ENCODE measurements around the gene DENND5A. TPM values are rescaled to one million over a fixed set of nuclear protein-coding genes. Genes with fewer than 3 reads are reported as not detected.
A peak's percentile ranks its signal among the peaks of the same experiment; 100 is the strongest.

The DENND5A gene
- total and polyA plus RNA-seq, 4 donors: 7.9 to 45.8 (median 18.2) TPM

DNA sequence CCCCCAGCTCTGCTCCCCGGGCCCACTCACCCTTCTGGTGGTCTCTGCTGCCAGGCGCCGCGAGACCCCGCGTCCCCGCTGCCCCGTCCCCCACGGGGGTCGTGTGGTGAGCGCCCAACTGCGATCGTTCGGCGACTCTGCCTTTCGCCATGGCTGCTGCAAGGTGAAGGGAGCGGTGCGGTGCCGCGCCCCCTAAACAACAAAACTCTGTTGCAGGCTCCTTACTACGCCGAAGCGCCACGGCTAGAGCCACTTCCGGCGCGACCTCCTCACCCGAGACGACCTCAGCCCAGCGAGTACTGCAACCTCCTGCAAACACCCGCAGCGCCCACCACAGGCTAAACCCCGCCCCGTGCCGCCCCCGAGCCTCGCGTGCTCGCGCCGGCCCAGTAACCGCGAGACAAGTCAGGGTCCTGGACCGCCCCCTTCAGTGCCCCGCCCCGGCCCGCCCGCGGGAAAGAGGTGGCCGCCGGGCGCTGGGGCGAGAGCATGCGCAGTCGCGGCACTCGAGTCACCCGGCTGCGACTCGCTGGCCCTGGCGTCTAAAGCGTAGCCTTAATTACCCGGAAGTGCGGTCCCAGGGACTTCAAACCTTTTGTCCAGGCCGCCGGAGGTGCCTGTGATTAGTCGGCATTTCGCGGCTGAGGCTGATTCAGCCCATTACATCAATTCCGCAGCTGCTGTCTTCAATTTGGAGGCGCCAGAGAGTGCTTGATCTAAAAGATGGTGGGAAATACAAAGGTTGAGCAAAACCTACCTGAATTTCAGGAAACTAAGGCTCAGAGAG, 49.3 kb upstream of the DENND5A start, which contains the start of gene TMEM41B:
Gene TMEM41B, minus strand, starts transcription at position 303 of the 787 bp plus-strand sequence. Its CDS starts 152 bp downstream, at position 151.
- Histone ChIP-seq H3K27ac (ENCODE audit: low read depth in 1 of 2, low read length in 2 of 2) (peak within 1 kb of the TSS; percentile 92 to 93), H3K36me3 (ENCODE audit: control insufficient read depth in 4 of 4, insufficient read depth in 3 of 4, low read depth in 1 of 4, low read length in 3 of 4) (no peaks in the 10 kb centered on the region), H3K27me3 (ENCODE audit: control insufficient read depth in 4 of 4, insufficient read depth in 4 of 4, low read length in 3 of 4) (no peaks in the 10 kb centered on the region), H3K9me3 (ENCODE audit: control insufficient read depth in 4 of 4, low read length in 3 of 4) (no peaks in the 10 kb centered on the region), H3K4me3 (ENCODE audit: low read depth in 1 of 3, low read length in 3 of 3) (peak within 1 kb of the TSS; percentile 59 to 89 (median 88)), H3K4me1 (ENCODE audit: control insufficient read depth in 4 of 4, insufficient read depth in 4 of 4, low read length in 3 of 4) (peaks cover 2 to 21% (median 9%) of the 10 kb centered on the region in 4 donors), H3K9ac (ENCODE audit: low read depth in 1 of 2, low read length in 2 of 2) (peak within 1 kb of the TSS; percentile 83 to 92)
- DNase-seq (ENCODE audit: low spot score): peak; percentile 99
- TF ChIP-seq JUND (IDR thresholded peaks at IDR 0.05): peak in 1 of 2 donors; percentile 63
- TF ChIP-seq RXRA (IDR thresholded peaks at IDR 0.05): peak; percentile 60 to 76
- peak; percentile 25 to 63 for TF ChIP-seq EGR1 (IDR thresholded peaks at IDR 0.05; ENCODE audit: low read depth in 2 of 2)
- TF ChIP-seq, protein P1, sequence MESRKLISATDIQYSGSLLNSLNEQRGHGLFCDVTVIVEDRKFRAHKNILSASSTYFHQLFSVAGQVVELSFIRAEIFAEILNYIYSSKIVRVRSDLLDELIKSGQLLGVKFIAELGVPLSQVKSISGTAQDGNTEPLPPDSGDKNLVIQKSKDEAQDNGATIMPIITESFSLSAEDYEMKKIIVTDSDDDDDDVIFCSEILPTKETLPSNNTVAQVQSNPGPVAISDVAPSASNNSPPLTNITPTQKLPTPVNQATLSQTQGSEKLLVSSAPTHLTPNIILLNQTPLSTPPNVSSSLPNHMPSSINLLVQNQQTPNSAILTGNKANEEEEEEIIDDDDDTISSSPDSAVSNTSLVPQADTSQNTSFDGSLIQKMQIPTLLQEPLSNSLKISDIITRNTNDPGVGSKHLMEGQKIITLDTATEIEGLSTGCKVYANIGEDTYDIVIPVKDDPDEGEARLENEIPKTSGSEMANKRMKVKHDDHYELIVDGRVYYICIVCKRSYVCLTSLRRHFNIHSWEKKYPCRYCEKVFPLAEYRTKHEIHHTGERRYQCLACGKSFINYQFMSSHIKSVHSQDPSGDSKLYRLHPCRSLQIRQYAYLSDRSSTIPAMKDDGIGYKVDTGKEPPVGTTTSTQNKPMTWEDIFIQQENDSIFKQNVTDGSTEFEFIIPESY (IDR thresholded peaks at IDR 0.05): peak; percentile 96
- TF ChIP-seq RAD21 (IDR thresholded peaks at IDR 0.05): peak in 1 of 2 donors; percentile 44
- TF ChIP-seq FOXA2 (IDR thresholded peaks at IDR 0.05): peak; percentile 24
- TF ChIP-seq TAF1 (conservative IDR thresholded peaks at IDR 0.05): peak; percentile 86
- TF ChIP-seq FOXA1 (IDR thresholded peaks at IDR 0.05): no peak
- TF ChIP-seq, protein P2, sequence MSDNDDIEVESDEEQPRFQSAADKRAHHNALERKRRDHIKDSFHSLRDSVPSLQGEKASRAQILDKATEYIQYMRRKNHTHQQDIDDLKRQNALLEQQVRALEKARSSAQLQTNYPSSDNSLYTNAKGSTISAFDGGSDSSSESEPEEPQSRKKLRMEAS (IDR thresholded peaks at IDR 0.05): peak; percentile 61
- peak; percentile 78 for TF ChIP-seq NR2F2 (IDR thresholded peaks at IDR 0.05)
- TF ChIP-seq, protein P3, sequence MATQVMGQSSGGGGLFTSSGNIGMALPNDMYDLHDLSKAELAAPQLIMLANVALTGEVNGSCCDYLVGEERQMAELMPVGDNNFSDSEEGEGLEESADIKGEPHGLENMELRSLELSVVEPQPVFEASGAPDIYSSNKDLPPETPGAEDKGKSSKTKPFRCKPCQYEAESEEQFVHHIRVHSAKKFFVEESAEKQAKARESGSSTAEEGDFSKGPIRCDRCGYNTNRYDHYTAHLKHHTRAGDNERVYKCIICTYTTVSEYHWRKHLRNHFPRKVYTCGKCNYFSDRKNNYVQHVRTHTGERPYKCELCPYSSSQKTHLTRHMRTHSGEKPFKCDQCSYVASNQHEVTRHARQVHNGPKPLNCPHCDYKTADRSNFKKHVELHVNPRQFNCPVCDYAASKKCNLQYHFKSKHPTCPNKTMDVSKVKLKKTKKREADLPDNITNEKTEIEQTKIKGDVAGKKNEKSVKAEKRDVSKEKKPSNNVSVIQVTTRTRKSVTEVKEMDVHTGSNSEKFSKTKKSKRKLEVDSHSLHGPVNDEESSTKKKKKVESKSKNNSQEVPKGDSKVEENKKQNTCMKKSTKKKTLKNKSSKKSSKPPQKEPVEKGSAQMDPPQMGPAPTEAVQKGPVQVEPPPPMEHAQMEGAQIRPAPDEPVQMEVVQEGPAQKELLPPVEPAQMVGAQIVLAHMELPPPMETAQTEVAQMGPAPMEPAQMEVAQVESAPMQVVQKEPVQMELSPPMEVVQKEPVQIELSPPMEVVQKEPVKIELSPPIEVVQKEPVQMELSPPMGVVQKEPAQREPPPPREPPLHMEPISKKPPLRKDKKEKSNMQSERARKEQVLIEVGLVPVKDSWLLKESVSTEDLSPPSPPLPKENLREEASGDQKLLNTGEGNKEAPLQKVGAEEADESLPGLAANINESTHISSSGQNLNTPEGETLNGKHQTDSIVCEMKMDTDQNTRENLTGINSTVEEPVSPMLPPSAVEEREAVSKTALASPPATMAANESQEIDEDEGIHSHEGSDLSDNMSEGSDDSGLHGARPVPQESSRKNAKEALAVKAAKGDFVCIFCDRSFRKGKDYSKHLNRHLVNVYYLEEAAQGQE (IDR thresholded peaks at IDR 0.05): peak; percentile 67
- no peak for TF ChIP-seq HNF4G (IDR thresholded peaks at IDR 0.05)
- TF ChIP-seq, protein P4, sequence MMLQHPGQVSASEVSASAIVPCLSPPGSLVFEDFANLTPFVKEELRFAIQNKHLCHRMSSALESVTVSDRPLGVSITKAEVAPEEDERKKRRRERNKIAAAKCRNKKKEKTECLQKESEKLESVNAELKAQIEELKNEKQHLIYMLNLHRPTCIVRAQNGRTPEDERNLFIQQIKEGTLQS (IDR thresholded peaks at IDR 0.05): no peak
- peak; percentile 80 to 96 for TF ChIP-seq GABPA (IDR thresholded peaks at IDR 0.05 in 1 of 2, conservative IDR thresholded peaks at IDR 0.05 in 1 of 2)
- TF ChIP-seq SP1 (IDR thresholded peaks at IDR 0.05): peak; percentile 72
- TF ChIP-seq YY1 (IDR thresholded peaks at IDR 0.05): peak; percentile 82
- peak; percentile 43 to 68 for TF ChIP-seq HNF4A (conservative IDR thresholded peaks at IDR 0.05)
- TF ChIP-seq, protein P5, sequence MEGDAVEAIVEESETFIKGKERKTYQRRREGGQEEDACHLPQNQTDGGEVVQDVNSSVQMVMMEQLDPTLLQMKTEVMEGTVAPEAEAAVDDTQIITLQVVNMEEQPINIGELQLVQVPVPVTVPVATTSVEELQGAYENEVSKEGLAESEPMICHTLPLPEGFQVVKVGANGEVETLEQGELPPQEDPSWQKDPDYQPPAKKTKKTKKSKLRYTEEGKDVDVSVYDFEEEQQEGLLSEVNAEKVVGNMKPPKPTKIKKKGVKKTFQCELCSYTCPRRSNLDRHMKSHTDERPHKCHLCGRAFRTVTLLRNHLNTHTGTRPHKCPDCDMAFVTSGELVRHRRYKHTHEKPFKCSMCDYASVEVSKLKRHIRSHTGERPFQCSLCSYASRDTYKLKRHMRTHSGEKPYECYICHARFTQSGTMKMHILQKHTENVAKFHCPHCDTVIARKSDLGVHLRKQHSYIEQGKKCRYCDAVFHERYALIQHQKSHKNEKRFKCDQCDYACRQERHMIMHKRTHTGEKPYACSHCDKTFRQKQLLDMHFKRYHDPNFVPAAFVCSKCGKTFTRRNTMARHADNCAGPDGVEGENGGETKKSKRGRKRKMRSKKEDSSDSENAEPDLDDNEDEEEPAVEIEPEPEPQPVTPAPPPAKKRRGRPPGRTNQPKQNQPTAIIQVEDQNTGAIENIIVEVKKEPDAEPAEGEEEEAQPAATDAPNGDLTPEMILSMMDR (IDR thresholded peaks at IDR 0.05; ENCODE audit: low read depth, low read length, missing input control): no peak
- WGBS: 1% methylated on average over 71 of the region's 71 CpGs

All from liver (tissue), 9 donors.